ENCODE measurements around the gene MEGF11.

The MEGF11 gene

DNA sequence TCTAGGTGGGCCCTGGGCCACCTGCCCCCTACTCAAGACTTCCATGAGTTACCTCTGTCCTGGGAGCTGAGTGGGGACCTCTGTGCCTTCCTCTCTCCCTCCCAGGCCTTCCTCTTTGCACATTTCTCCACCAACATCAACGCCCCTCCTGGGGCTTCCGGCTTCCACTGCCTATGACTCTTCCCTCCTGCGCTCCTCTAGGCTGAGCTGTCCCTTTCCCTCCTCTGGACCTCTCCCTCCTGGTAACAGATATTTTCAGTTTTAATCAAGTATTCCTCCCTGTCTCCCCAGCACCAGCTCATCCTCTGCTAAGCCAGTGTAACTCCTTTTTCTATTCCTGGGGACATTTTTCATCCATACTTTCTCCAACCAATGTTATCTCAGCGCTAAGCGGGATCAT lies 223.9 kb downstream of the MEGF11 start:
- no peak for FAIRE-seq
- TF ChIP-seq PAX5 (IDR thresholded peaks at IDR 0.05; ENCODE audit: insufficient read depth, low read length, severe bottlenecking) = no peak
- TF ChIP-seq TAF1 (IDR thresholded peaks at IDR 0.05; ENCODE audit: low read depth, low read length) = no peak
- TF ChIP-seq POLR2AphosphoS5 (IDR thresholded peaks at IDR 0.05; ENCODE audit: low read depth, low read length) = no peak
- no peak for TF ChIP-seq POLR2A (IDR thresholded peaks at IDR 0.05; ENCODE audit: low read depth, low read length)
- TF ChIP-seq POU2F2 (IDR thresholded peaks at IDR 0.05; ENCODE audit: low read depth, low read length) = no peak
- no peak for TF ChIP-seq SPI1 (IDR thresholded peaks at IDR 0.05; ENCODE audit: low read depth, low read length)
- no peak for DNase-seq (ENCODE audit: insufficient read length, low spot score)

DNA sequence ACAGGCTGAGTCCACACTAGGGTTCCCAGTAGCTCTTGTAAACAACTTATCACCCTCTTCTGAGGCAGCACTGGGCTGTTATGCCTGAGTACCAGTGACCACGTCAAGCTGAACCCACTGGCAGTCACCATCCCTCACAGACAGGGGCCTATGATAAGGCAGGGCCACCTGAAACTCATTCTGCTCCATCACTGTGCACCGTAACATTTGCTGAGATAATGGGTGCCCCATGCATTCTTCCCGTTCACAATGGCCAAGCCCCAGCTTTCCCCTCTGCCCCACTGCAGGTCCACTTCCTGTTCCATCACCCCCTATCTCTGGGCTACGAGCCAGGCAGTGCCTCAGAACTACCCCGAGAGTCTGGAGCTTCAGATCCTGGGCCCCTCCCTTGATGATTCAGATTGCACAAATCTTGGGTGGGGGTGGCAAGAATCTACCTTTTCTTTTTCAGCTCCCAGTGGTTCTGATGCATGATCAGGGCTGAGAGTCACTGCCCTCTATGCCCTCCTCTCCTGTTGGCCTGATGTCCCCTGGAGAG lies 226.2 kb downstream of the MEGF11 start:
- TF ChIP-seq POLR2A (IDR thresholded peaks at IDR 0.05; ENCODE audit: low read depth, low read length) (no peak), SPI1 (IDR thresholded peaks at IDR 0.05; ENCODE audit: low read depth, low read length) (no peak), PAX5 (IDR thresholded peaks at IDR 0.05; ENCODE audit: insufficient read depth, low read length, severe bottlenecking) (no peak), POLR2AphosphoS5 (IDR thresholded peaks at IDR 0.05; ENCODE audit: low read depth, low read length) (no peak), POU2F2 (IDR thresholded peaks at IDR 0.05; ENCODE audit: low read depth, low read length) (no peak), TAF1 (IDR thresholded peaks at IDR 0.05; ENCODE audit: low read depth, low read length) (no peak)
- DNase-seq (ENCODE audit: insufficient read length, low spot score) (no peak), FAIRE-seq (no peak)

DNA sequence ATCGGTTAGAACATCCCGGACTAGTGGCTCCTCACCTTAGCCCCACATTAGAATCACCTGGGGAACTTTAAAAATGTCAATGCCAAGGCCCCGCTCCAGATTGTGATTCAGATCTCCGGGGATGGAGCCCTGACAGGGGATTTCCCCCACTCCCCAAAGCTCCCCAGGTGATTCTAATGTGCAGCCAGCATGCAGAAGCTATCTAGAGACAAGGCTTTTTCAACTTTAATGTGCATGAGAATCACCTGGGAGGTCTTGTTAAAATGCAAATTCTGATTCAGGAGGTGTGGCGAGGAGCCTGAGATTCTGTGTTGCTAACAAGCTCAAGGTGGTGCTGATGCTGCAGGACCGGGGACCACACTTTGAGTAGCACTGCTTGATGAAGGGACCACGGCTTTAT lies 227.6 kb downstream of the MEGF11 start:
- TF ChIP-seq TAF1 (IDR thresholded peaks at IDR 0.05; ENCODE audit: low read depth, low read length) (no peak), POLR2A (IDR thresholded peaks at IDR 0.05; ENCODE audit: low read depth, low read length) (no peak), PAX5 (IDR thresholded peaks at IDR 0.05; ENCODE audit: insufficient read depth, low read length, severe bottlenecking) (no peak), POU2F2 (IDR thresholded peaks at IDR 0.05; ENCODE audit: low read depth, low read length) (no peak), POLR2AphosphoS5 (IDR thresholded peaks at IDR 0.05; ENCODE audit: low read depth, low read length) (no peak), SPI1 (IDR thresholded peaks at IDR 0.05; ENCODE audit: low read depth, low read length) (no peak)
- DNase-seq (ENCODE audit: insufficient read length, low spot score) (no peak), FAIRE-seq (no peak)

DNA sequence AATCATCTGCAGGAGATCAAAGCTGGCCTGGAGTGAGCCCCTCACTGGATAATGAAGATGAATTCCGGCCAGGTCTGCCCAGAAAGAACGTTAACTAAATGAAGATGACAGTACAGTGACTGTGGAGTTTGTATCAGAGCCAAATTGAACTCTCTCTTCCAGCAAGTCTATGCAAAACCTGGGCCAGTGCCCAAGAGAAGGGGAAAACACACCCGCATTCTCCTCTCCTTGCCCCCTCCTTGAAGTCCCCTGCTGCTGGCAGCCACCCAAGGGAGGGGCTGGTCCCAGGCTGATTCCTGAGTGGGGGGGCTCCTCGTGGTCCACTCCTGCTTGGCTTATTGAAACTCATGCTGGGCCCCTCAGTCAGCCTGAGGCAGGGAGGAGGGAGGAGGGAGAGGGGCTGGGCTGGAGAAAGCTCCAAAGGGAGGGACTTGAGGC lies 228.5 kb downstream of the MEGF11 start:
- no peak for DNase-seq (ENCODE audit: insufficient read length, low spot score)
- no peak for FAIRE-seq
- TF ChIP-seq TAF1 (IDR thresholded peaks at IDR 0.05; ENCODE audit: low read depth, low read length) (no peak), SPI1 (IDR thresholded peaks at IDR 0.05; ENCODE audit: low read depth, low read length) (no peak), PAX5 (IDR thresholded peaks at IDR 0.05; ENCODE audit: insufficient read depth, low read length, severe bottlenecking) (no peak), POU2F2 (IDR thresholded peaks at IDR 0.05; ENCODE audit: low read depth, low read length) (no peak), POLR2A (IDR thresholded peaks at IDR 0.05; ENCODE audit: low read depth, low read length) (no peak), POLR2AphosphoS5 (IDR thresholded peaks at IDR 0.05; ENCODE audit: low read depth, low read length) (no peak)

DNA sequence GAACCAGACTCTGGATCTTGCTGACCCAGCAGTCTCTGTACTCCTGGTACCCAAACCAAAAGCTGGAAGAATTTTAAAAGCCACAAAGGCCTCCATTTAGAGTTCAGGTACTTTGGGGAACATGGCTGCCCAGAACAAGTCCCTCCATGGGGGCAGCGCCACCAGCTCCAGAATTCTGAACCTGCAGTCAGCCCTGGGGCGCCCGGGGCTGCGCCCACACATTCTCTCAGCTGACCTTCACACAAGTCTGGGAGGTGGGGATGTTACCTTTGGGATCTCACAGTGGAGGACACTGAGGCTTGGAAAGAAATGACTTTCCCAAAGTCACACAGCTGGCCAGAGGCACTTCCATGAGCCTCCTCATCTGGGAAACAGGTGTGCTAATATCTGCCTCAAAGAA lies 229.4 kb downstream of the MEGF11 start:
- FAIRE-seq (no peak), DNase-seq (ENCODE audit: insufficient read length, low spot score) (no peak)
- TF ChIP-seq POU2F2 (IDR thresholded peaks at IDR 0.05; ENCODE audit: low read depth, low read length) = no peak
- TF ChIP-seq POLR2A (IDR thresholded peaks at IDR 0.05; ENCODE audit: low read depth, low read length) = no peak
- TF ChIP-seq SPI1 (IDR thresholded peaks at IDR 0.05; ENCODE audit: low read depth, low read length) = no peak
- no peak for TF ChIP-seq POLR2AphosphoS5 (IDR thresholded peaks at IDR 0.05; ENCODE audit: low read depth, low read length)
- TF ChIP-seq PAX5 (IDR thresholded peaks at IDR 0.05; ENCODE audit: insufficient read depth, low read length, severe bottlenecking) = no peak
- TF ChIP-seq TAF1 (IDR thresholded peaks at IDR 0.05; ENCODE audit: low read depth, low read length) = no peak

DNA sequence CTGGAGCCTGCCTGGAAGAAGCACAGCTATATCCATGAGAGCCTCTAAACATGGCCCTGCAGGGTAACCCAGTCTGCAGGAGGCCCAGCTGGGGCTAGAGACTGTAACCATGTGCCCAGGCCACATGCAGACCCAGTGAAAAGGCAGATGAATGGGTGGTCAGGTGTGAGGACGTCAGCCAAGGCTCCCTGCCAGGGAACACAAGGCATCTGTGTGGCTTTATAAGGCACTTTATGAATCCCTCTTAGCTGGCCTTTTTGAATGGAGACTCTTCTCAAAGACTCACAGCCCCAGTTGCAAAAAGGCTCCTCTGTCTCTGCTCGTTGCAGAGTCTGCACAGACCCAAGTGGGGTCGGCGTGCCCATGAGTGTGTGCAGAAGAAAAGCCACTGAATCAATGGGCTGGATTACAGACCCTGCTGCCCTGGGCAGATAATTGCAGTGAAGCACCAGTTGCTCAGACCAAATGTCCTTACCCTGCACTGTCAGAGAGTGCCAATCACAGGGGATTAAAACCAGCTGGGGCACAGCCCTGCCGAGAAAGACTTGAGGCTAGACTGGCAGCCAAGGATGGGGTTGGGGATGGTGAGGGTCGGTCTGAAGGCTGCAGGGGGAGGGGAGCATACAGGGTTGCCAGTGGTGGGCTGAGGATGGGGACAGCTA lies 230.1 kb downstream of the MEGF11 start:
- no peak for DNase-seq (ENCODE audit: insufficient read length, low spot score)
- FAIRE-seq = no peak
- TF ChIP-seq POLR2AphosphoS5 (IDR thresholded peaks at IDR 0.05; ENCODE audit: low read depth, low read length) = no peak
- no peak for TF ChIP-seq SPI1 (IDR thresholded peaks at IDR 0.05; ENCODE audit: low read depth, low read length)
- TF ChIP-seq PAX5 (IDR thresholded peaks at IDR 0.05; ENCODE audit: insufficient read depth, low read length, severe bottlenecking) = no peak
- TF ChIP-seq POLR2A (IDR thresholded peaks at IDR 0.05; ENCODE audit: low read depth, low read length) = no peak
- no peak for TF ChIP-seq POU2F2 (IDR thresholded peaks at IDR 0.05; ENCODE audit: low read depth, low read length)
- TF ChIP-seq TAF1 (IDR thresholded peaks at IDR 0.05; ENCODE audit: low read depth, low read length) = no peak

DNA sequence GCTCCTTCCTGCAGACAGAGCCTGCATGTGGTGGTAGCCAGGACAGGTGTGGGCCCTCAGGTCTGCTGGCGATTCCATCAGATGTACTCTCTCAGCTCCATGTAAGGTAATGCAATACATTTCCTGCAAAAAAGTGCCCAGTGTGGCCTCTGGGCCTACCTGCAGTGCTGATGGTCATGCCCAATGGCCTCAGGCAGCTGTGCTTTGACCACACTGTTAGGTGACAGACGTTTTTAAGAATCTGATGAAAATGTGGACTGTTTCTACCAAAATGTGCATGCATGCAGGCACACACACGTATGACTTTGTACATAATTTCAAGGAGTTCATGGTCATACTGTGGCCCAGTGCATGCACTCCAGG lies 231.4 kb downstream of the MEGF11 start:
- no peak for FAIRE-seq

DNA sequence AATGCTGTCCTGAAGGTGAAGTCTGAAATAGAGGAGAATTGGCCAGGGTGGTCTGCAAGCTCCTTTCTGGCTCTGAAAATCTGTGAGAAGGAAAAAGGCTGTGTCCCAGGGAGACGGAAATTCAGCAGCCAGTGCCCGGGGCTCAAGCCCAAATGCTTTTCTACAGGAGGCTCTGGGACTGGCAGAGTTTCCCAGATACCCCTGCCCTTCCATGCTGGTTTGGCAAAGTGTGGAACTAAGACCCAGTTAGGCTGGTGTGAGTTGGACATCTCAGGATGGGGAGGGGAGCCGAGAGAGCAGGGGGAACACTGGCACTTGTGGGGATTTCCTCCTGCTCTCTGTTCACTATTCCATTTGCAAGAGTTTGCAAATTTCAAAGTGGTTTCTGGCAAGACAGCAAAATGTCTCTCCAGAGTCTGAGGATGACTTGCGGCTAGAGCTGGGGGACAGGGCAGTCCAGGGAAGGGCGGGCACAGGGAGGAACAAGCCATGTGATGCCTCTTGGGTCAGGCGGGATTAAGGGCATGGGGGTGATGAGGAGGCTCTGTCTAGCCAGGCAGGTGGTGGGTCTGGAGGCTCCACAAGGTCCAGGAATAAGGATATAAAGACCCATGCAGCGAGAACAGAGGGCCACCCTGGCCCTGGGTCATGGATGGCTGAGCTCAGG lies 231.9 kb downstream of the MEGF11 start:
- FAIRE-seq = no peak
- DNase-seq (ENCODE audit: insufficient read length, low spot score) = no peak
- TF ChIP-seq TAF1 (IDR thresholded peaks at IDR 0.05; ENCODE audit: low read depth, low read length) (no peak), SPI1 (IDR thresholded peaks at IDR 0.05; ENCODE audit: low read depth, low read length) (no peak), POLR2AphosphoS5 (IDR thresholded peaks at IDR 0.05; ENCODE audit: low read depth, low read length) (no peak), POLR2A (IDR thresholded peaks at IDR 0.05; ENCODE audit: low read depth, low read length) (no peak), POU2F2 (IDR thresholded peaks at IDR 0.05; ENCODE audit: low read depth, low read length) (no peak), PAX5 (IDR thresholded peaks at IDR 0.05; ENCODE audit: insufficient read depth, low read length, severe bottlenecking) (no peak)

More for the DNA sequence above, 231.4 kb downstream of the MEGF11 start:
- no peak for DNase-seq (ENCODE audit: insufficient read length, low spot score)
- TF ChIP-seq POLR2A (IDR thresholded peaks at IDR 0.05; ENCODE audit: low read depth, low read length) = no peak

DNA sequence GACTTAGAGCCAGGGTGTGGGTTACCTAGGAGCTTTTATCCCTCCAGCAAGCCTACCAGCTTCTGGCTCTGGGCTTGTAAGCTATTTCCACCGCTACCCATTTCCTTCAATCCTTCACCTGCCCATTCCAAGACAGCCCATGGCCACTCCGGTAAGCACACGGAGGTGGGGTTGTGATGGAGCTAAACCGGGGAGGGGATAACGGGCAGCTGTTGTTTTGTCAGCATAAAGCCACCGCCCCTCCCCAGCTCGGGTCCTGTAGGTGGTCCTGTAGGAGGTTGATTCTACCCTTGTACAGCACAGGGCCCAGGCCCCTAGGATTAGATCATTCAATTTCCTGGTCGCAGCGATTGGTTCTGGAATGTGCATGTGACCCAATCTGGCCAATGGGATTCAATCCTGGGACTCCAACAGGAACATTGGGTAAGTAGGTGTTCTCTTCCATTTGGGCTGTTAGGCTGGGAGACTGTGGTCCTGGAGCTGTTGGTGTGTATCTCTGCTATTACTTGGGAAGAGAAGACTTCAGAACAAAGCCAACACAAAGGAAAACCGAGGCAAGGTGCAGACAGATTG lies 233.6 kb downstream of the MEGF11 start:
- FAIRE-seq (no peak), DNase-seq (ENCODE audit: insufficient read length, low spot score) (no peak)
- TF ChIP-seq POLR2A (IDR thresholded peaks at IDR 0.05; ENCODE audit: low read depth, low read length) = no peak
- TF ChIP-seq POLR2AphosphoS5 (IDR thresholded peaks at IDR 0.05; ENCODE audit: low read depth, low read length) = no peak
- TF ChIP-seq PAX5 (IDR thresholded peaks at IDR 0.05; ENCODE audit: insufficient read depth, low read length, severe bottlenecking) = no peak
- no peak for TF ChIP-seq POU2F2 (IDR thresholded peaks at IDR 0.05; ENCODE audit: low read depth, low read length)
- TF ChIP-seq SPI1 (IDR thresholded peaks at IDR 0.05; ENCODE audit: low read depth, low read length) = no peak
- TF ChIP-seq TAF1 (IDR thresholded peaks at IDR 0.05; ENCODE audit: low read depth, low read length) = no peak

Data from GM12891 (cell line).